Neuronal stem cell (in vitro differentiated cells): Measurements from ENCODE around the gene CCDC192.

Source experiments
- DNase-seq: peaks from one replicate; pipeline ENCODE4 v3.0.0-alpha.2; 2013; ENCODE audit warnings: low spot score
- H2AFZ ChIP-seq: one replicate; pipeline ENCODE4 v1.6.1; 2013; ENCODE audit warnings: mild to moderate bottlenecking, low read length, inconsistent platforms
- H2AK5ac ChIP-seq: 2 replicates; pipeline ENCODE4 v1.6.1; 2013; ENCODE audit warnings: low read depth, mild to moderate bottlenecking, inconsistent platforms, low read length, moderate library complexity, mixed read lengths
- H2BK120ac ChIP-seq: 2 replicates; pipeline ENCODE4 v1.6.1; 2013; ENCODE audit warnings: low read depth, mild to moderate bottlenecking, inconsistent platforms, low read length, moderate library complexity, mixed read lengths
- H2BK12ac ChIP-seq: one replicate; pipeline ENCODE4 v1.6.1; 2013; ENCODE audit warnings: low read length, inconsistent platforms
- H2BK15ac ChIP-seq: 2 replicates; pipeline ENCODE4 v1.6.1; 2013; ENCODE audit warnings: mild to moderate bottlenecking, low read length, inconsistent platforms, mixed read lengths
- H2BK5ac ChIP-seq: one replicate; pipeline ENCODE4 v1.6.1; 2013; ENCODE audit warnings: inconsistent platforms, mild to moderate bottlenecking, low read length, moderate library complexity
- H3K14ac ChIP-seq: one replicate; pipeline ENCODE4 v1.6.1; 2013; ENCODE audit warnings: low read length, inconsistent platforms
- H3K18ac ChIP-seq: 2 replicates; pipeline ENCODE4 v1.6.1; 2013; ENCODE audit warnings: low read length, inconsistent platforms
- H3K23ac ChIP-seq: 2 replicates; pipeline ENCODE4 v1.6.1; 2013; ENCODE audit warnings: low read depth, mild to moderate bottlenecking, mixed read lengths, low read length, inconsistent platforms; ENCODE audit not compliant: poor library complexity
- H3K27ac ChIP-seq: replicated peaks from 3 replicates; pipeline ENCODE4 v1.5.1; 2013; ENCODE audit warnings: low read length, inconsistent platforms
- H3K27me3 ChIP-seq, 3 experiments: 2 replicates each; pipeline ENCODE4 v1.6.1; 2013; ENCODE audit warnings: low read length in 3 of 3, mild to moderate bottlenecking in 2 of 3, inconsistent platforms in 1 of 3, low read depth in 1 of 3, mixed read lengths in 1 of 3, moderate library complexity in 1 of 3; ENCODE audit not compliant: control insufficient read depth in 3 of 3, insufficient read depth in 3 of 3
- H3K36me3 ChIP-seq, 2 donors: replicated peaks in 1 of 2; 2 replicates each; pipeline ENCODE4 v1.6.1; 2013; ENCODE audit warnings: low read length in 2 of 2; ENCODE audit not compliant: control insufficient read depth in 2 of 2, insufficient read depth in 2 of 2
- H3K4ac ChIP-seq: 2 replicates; pipeline ENCODE4 v1.6.1; 2013; ENCODE audit warnings: inconsistent platforms, mild to moderate bottlenecking, low read length, moderate library complexity
- H3K4me1 ChIP-seq, 2 donors: 1 replicate in 1 of 2; 2 replicates in 1 of 2; pipeline ENCODE4 v1.6.1; 2013; ENCODE audit warnings: low read length in 2 of 2, low read depth in 1 of 2; ENCODE audit not compliant: control insufficient read depth in 2 of 2, insufficient read depth in 1 of 2
- H3K4me2 ChIP-seq: one replicate; pipeline ENCODE4 v1.6.1; 2013; ENCODE audit warnings: mild to moderate bottlenecking, low read length, inconsistent platforms; ENCODE audit not compliant: insufficient read depth, poor library complexity, severe bottlenecking
- H3K4me3 ChIP-seq, 2 donors: 2 replicates each; pipeline ENCODE4 v1.5.1; 2013; ENCODE audit warnings: low read length in 2 of 2, mild to moderate bottlenecking in 2 of 2, inconsistent platforms in 1 of 2, moderate library complexity in 1 of 2
- H3K79me1 ChIP-seq: one replicate; pipeline ENCODE4 v1.6.1; 2013; ENCODE audit warnings: low read depth, mild to moderate bottlenecking, inconsistent platforms, low read length, moderate library complexity
- H3K9ac ChIP-seq: one replicate; pipeline ENCODE4 v1.6.1; 2013; ENCODE audit warnings: mild to moderate bottlenecking, low read depth, low read length, inconsistent platforms; ENCODE audit not compliant: poor library complexity
- H3K9me3 ChIP-seq, 2 donors: replicated peaks in 1 of 2; 2 replicates each; pipeline versions ENCODE3 to v1.6.1; 2013; ENCODE audit warnings: low read length in 2 of 2, mild to moderate bottlenecking in 2 of 2, inconsistent platforms in 1 of 2, low read depth in 1 of 2, mixed read lengths in 1 of 2, moderate library complexity in 1 of 2; ENCODE audit not compliant: control insufficient read depth in 2 of 2, insufficient read depth in 1 of 2
- H4K8ac ChIP-seq: one replicate; pipeline ENCODE4 v1.6.1; 2013; ENCODE audit warnings: low read depth, mild to moderate bottlenecking, inconsistent platforms, low read length, moderate library complexity
- H4K91ac ChIP-seq: one replicate; pipeline ENCODE4 v1.6.1; 2013; ENCODE audit warnings: low read length, low read depth, mild to moderate bottlenecking, inconsistent platforms; ENCODE audit not compliant: poor library complexity
- WGBS, 2 donors: extraction: QIAGEN DNeasy Blood & Tissue Kit; methylation state at CpG; one replicate each; pipeline ENCODE4 v1.1.7; 2013; ENCODE audit warnings: missing lambda C conversion rate in 2 of 2, mixed read lengths in 1 of 2; ENCODE audit not compliant: insufficient read length in 2 of 2, insufficient replicate concordance in 1 of 2; ENCODE audit errors: extremely low coverage in 2 of 2; 5-methylcytosine and 5-hydroxymethylcytosine counted together

Gene CCDC192

DNA sequence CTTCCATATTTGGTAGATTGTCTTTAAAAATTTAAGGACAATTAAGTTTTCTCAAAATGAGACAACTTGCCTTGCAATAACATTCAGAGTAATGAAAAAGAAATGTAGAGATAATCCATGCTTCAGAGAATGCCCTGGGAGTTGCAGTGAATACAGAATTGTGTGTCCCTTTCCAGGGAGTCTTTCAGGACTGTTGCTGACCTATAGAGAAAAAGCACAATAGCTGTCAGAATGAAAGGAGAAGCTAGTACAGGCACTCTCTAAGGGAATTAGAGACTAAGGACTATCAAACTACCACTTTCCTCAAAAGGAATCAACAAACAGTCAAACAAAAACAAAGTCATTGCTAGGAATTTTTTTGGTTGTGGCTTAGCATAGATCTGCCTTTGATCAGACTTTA, 93.0 kb downstream of the CCDC192 start:
- H3K27ac ChIP-seq, result no peak overlapping the region
- peaks cover 11 to 24% of the 10 kb centered on the region in 2 donors for H3K4me1 ChIP-seq
- no peaks in the 10 kb centered on the region for H3K36me3 ChIP-seq
- no peak overlapping the region for H2BK120ac ChIP-seq
- H3K4ac ChIP-seq, result no peak overlapping the region
- H3K9me3 ChIP-seq, result no peaks in the 10 kb centered on the region
- H3K18ac ChIP-seq, result no peak overlapping the region
- H2BK15ac ChIP-seq, result no peak overlapping the region
- no peaks in the 10 kb centered on the region for H3K79me1 ChIP-seq
- H2BK12ac ChIP-seq, result no peak overlapping the region
- H2AFZ ChIP-seq, result no peak overlapping the region
- no peak overlapping the region for H2AK5ac ChIP-seq
- H2BK5ac ChIP-seq, result no peak overlapping the region
- no peak overlapping the region for H3K14ac ChIP-seq
- H3K27me3 ChIP-seq, result no peaks in the 10 kb centered on the region
- no peak overlapping the region for H3K4me2 ChIP-seq
- no peak overlapping the region for H4K91ac ChIP-seq
- no peak overlapping the region for H3K23ac ChIP-seq
- H4K8ac ChIP-seq, result no peak overlapping the region
- H3K9ac ChIP-seq, result no peak overlapping the region
- peak; percentile 41 for DNase-seq
- H3K4me3 ChIP-seq, result no peak overlapping the region

- no peak overlapping the region for H2BK15ac ChIP-seq
- no peak overlapping the region for H2BK12ac ChIP-seq
- no peak overlapping the region for H3K27ac ChIP-seq
- H3K23ac ChIP-seq, result no peak overlapping the region
- H3K27me3 ChIP-seq, result no peaks in the 10 kb centered on the region
- H3K4me3 ChIP-seq, result no peak overlapping the region
- H3K4me2 ChIP-seq, result no peak overlapping the region
- no peak overlapping the region for H2AK5ac ChIP-seq
- no peak for DNase-seq
- no peak overlapping the region for H3K4ac ChIP-seq
- no peak overlapping the region for H3K18ac ChIP-seq
- H3K36me3 ChIP-seq, result no peaks in the 10 kb centered on the region
- H2AFZ ChIP-seq, result peak overlapping the region; percentile 2
- no peak overlapping the region for H4K8ac ChIP-seq
- no peak overlapping the region for H2BK5ac ChIP-seq
- no CpG with 5 or more reads among the region's 2 CpGs for WGBS, 2 donors
- H2BK120ac ChIP-seq, result no peak overlapping the region
- no peak overlapping the region for H3K14ac ChIP-seq
- H3K4me1 ChIP-seq, result peaks cover 11 to 32% of the 10 kb centered on the region in 2 donors
- no peaks in the 10 kb centered on the region for H3K79me1 ChIP-seq
- no peak overlapping the region for H4K91ac ChIP-seq
- H3K9ac ChIP-seq, result no peak overlapping the region
- no peaks in the 10 kb centered on the region for H3K9me3 ChIP-seq
Observed at GRCh38 chr5:127799293-127799905, 96.2 kb downstream of the CCDC192 start.

GRCh38 chr5:127801751-127802476, 98.7 kb downstream of the CCDC192 start:
- H3K4me1 ChIP-seq, result peaks cover 5 to 23% of the 10 kb centered on the region in 2 donors
- DNase-seq, result no peak
- no peak overlapping the region for H3K9ac ChIP-seq
- H3K14ac ChIP-seq, result no peak overlapping the region
- no peak overlapping the region for H2BK120ac ChIP-seq
- H3K36me3 ChIP-seq, result no peaks in the 10 kb centered on the region
- H3K4me2 ChIP-seq, result no peak overlapping the region
- H3K79me1 ChIP-seq, result no peaks in the 10 kb centered on the region
- no peak overlapping the region for H2BK5ac ChIP-seq
- H2AFZ ChIP-seq, result peak overlapping the region; percentile 48
- H3K27me3 ChIP-seq, result no peaks in the 10 kb centered on the region
- WGBS, 2 donors, result no CpG with 5 or more reads among the region's 2 CpGs
- H3K9me3 ChIP-seq, result no peaks in the 10 kb centered on the region
- H3K4ac ChIP-seq, result no peak overlapping the region
- H2BK12ac ChIP-seq, result no peak overlapping the region
- no peak overlapping the region for H3K4me3 ChIP-seq
- H4K91ac ChIP-seq, result no peak overlapping the region
- H4K8ac ChIP-seq, result no peak overlapping the region
- H2AK5ac ChIP-seq, result no peak overlapping the region
- no peak overlapping the region for H3K23ac ChIP-seq
- no peak overlapping the region for H3K18ac ChIP-seq
- H2BK15ac ChIP-seq, result no peak overlapping the region
- H3K27ac ChIP-seq, result no peak overlapping the region

GRCh38 chr5:127802477-127802865, 99.3 kb downstream of the CCDC192 start:
- H3K4ac ChIP-seq, result no peak overlapping the region
- H2AK5ac ChIP-seq, result no peak overlapping the region
- H3K79me1 ChIP-seq, result no peaks in the 10 kb centered on the region
- no peak overlapping the region for H3K14ac ChIP-seq
- H4K8ac ChIP-seq, result no peak overlapping the region
- no peaks in the 10 kb centered on the region for H3K27me3 ChIP-seq
- H2BK120ac ChIP-seq, result no peak overlapping the region
- H3K27ac ChIP-seq, result no peak overlapping the region
- no peak overlapping the region for H4K91ac ChIP-seq
- no CpG with 5 or more reads among the region's 3 CpGs for WGBS, 2 donors
- H3K9me3 ChIP-seq, result no peaks in the 10 kb centered on the region
- H2BK15ac ChIP-seq, result no peak overlapping the region
- H3K4me3 ChIP-seq, result no peak overlapping the region
- no peaks in the 10 kb centered on the region for H3K36me3 ChIP-seq
- H3K23ac ChIP-seq, result no peak overlapping the region
- peaks cover 5 to 23% of the 10 kb centered on the region in 2 donors for H3K4me1 ChIP-seq
- H2BK12ac ChIP-seq, result no peak overlapping the region
- no peak overlapping the region for H3K9ac ChIP-seq
- H3K18ac ChIP-seq, result no peak overlapping the region
- no peak for DNase-seq
- H2AFZ ChIP-seq, result peak overlapping the region; percentile 48
- no peak overlapping the region for H2BK5ac ChIP-seq
- H3K4me2 ChIP-seq, result no peak overlapping the region
